K562 (cell line): Measurements from ENCODE around the gene SPDYE4. TPM values are rescaled to one million over a fixed set of nuclear protein-coding genes. Genes with fewer than 3 reads are reported as not detected.

ENCODE experiments used
- ATAC-seq: fragments of 200-7000 bp; cut with Tn5 transposase; 3 replicates; pipeline ENCODE4 v1.9.1; 2020; ENCODE audit warnings: moderate library complexity
- BruUV-seq: library from RNA; stranded (reverse); fragments of 400-500 nt; replicated peaks from 2 replicates; lab custom pipeline; 2021; lab: Mats Ljungman, UMichigan
- CTCF ChIA-PET: fragments of 300-600 bp; formaldehyde crosslinking; extraction: SDS; loops from one replicate; lab custom pipeline; 2021; ENCODE audit warnings: low intra/inter-chr PET ratio; lab: Yijun Ruan, JAX
- POLR2A ChIA-PET: fragments of 300-600, 350-650 bp; sonication (Branson Sonifier 250); formaldehyde crosslinking; extraction: SDS; loops from one replicate; lab custom pipeline; 2021; ENCODE audit warnings: antibody characterized with exemption, inconsistent platforms; lab: Yijun Ruan, JAX
- DNase-seq, 4 experiments: peaks; one replicate each; pipeline versions ENCODE4 v3.0.0 to v3.0.0-alpha.2; 2011 to 2018; ENCODE audit warnings: low spot score in 3 of 4, mixed read lengths in 3 of 4; ENCODE audit errors: extremely low read depth in 1 of 4
- FAIRE-seq: peaks from 2 replicates; lab custom pipeline; 2011; peaks lifted over from hg19 to GRCh38; lab: Jason Lieb, UNC
- H2AFZ ChIP-seq: 2 replicates; pipeline ENCODE4 v1.6.0; 2011; ENCODE audit warnings: low read depth, low read length, control low read depth, inconsistent platforms
- H3K27ac ChIP-seq: fragments of 200-600 bp; 3 replicates; pipeline ENCODE4 v1.8.0; 2011; ENCODE audit warnings: low read depth, mild to moderate bottlenecking, control low read depth, inconsistent platforms, low read length, moderate library complexity, mixed read lengths; ENCODE audit errors: extremely low read depth
- H3K27me3 ChIP-seq, 2 experiments: fragments of 300-600 bp in 1 of 2; 2 replicates in 1 of 2; 3 replicates in 1 of 2; pipeline versions ENCODE4 v1.6.0 to v1.8.0; 2011; ENCODE audit warnings: inconsistent platforms in 2 of 2, low read length in 2 of 2, mild to moderate bottlenecking in 1 of 2, mixed read lengths in 1 of 2, moderate library complexity in 1 of 2; ENCODE audit not compliant: control insufficient read depth in 2 of 2, insufficient read depth in 2 of 2
- H3K36me3 ChIP-seq: fragments of 300-600 bp; 3 replicates; pipeline ENCODE4 v1.8.0; 2011; ENCODE audit warnings: mild to moderate bottlenecking, low read length, inconsistent platforms; ENCODE audit not compliant: control insufficient read depth, insufficient read depth
- H3K4me1 ChIP-seq, 2 experiments: fragments of 200-600 bp in 1 of 2; replicated peaks in 1 of 2; 2 replicates in 1 of 2; 3 replicates in 1 of 2; pipeline versions ENCODE4 v1.5.1 to v1.8.0; 2011; ENCODE audit warnings: inconsistent platforms in 2 of 2, low read length in 2 of 2, mild to moderate bottlenecking in 1 of 2, mixed read lengths in 1 of 2, moderate library complexity in 1 of 2; ENCODE audit not compliant: control insufficient read depth in 2 of 2, insufficient read depth in 2 of 2
- H3K4me2 ChIP-seq: 2 replicates; pipeline ENCODE4 v1.6.1; 2011; ENCODE audit warnings: low read length, control low read depth, inconsistent platforms, mixed read lengths; ENCODE audit not compliant: insufficient read depth
- H3K4me3 ChIP-seq: fragments of 200-600 bp; sonication (generic), shearing (Covaris generic); 2 replicates; pipeline ENCODE4 v1.5.1; 2016; ENCODE audit warnings: control low read depth, inconsistent platforms
- H3K79me2 ChIP-seq: fragments of 200-600 bp; 3 replicates; pipeline ENCODE4 v1.8.0; 2011; ENCODE audit warnings: low read length, inconsistent platforms; ENCODE audit not compliant: control insufficient read depth, insufficient read depth
- H3K9ac ChIP-seq, 2 experiments: 2 replicates each; pipeline versions ENCODE4 v1.6.0 to v1.6.1; 2011; ENCODE audit warnings: low read depth in 2 of 2, low read length in 2 of 2, control low read depth in 1 of 2, inconsistent platforms in 1 of 2, mild to moderate bottlenecking in 1 of 2, mixed read lengths in 1 of 2; ENCODE audit not compliant: insufficient read depth in 1 of 2
- H3K9me1 ChIP-seq: one replicate; pipeline ENCODE4 v1.6.0; 2011; ENCODE audit warnings: inconsistent platforms, mild to moderate bottlenecking, low read length, moderate library complexity; ENCODE audit not compliant: control insufficient read depth, insufficient read depth
- H3K9me3 ChIP-seq: replicated peaks from 2 replicates; pipeline ENCODE4 v1.5.1; 2011; ENCODE audit warnings: low read depth, low read length, inconsistent platforms; ENCODE audit not compliant: control insufficient read depth, insufficient read depth
- H4K20me1 ChIP-seq: replicated peaks from 2 replicates; pipeline ENCODE4 v1.6.1; 2011; ENCODE audit warnings: low read length, inconsistent platforms, mixed read lengths; ENCODE audit not compliant: control insufficient read depth, insufficient read depth
- BRF1 ChIP-seq: IDR thresholded peaks from 3 replicates; pipeline ENCODE4 v1.6.1; 2011; ENCODE audit warnings: borderline replicate concordance, mild to moderate bottlenecking; ENCODE audit not compliant: insufficient read length; ENCODE audit errors: extremely low read depth
- CGGBP1 ChIP-seq: fragments of 250-450 bp; sonication (Bioruptor Pico); IDR thresholded peaks from 2 replicates; pipeline ENCODE4 v1.9.0; 2021; ENCODE audit warnings: mild to moderate bottlenecking
- HINFP ChIP-seq: fragments of 450-650 bp; conservative IDR thresholded peaks from 2 replicates; pipeline ENCODE4 v1.6.1; 2016; ENCODE audit warnings: missing genetic modification characterization, low read depth, mild to moderate bottlenecking, control low read depth, missing compliant biosample characterization
- HMG20B ChIP-seq: fragments of 250-450 bp; sonication (Bioruptor Pico); IDR thresholded peaks from 2 replicates; pipeline ENCODE4 v1.5.0; 2021; ENCODE audit warnings: mild to moderate bottlenecking
- MAFF ChIP-seq: IDR thresholded peaks from 2 replicates; pipeline ENCODE4 v1.6.1; 2012; ENCODE audit warnings: low read length, improper control_type of control experiment
- MAX ChIP-seq: sonication (generic); formaldehyde crosslinking; IDR thresholded peaks from 2 replicates; pipeline ENCODE4 v1.9.0; 2022; ENCODE audit warnings: mild to moderate bottlenecking, missing genetic modification reagents
- NFIC ChIP-seq: fragments of 450-650 bp; IDR thresholded peaks from 2 replicates; pipeline ENCODE4 v1.6.1; 2017; ENCODE audit warnings: mild to moderate bottlenecking, inconsistent platforms
- NONO ChIP-seq, 2 experiments: fragments of 200-400 bp in 1 of 2; fragments of 450-650 bp in 1 of 2; formaldehyde crosslinking in 1 of 2; IDR thresholded peaks; 2 replicates each; pipeline ENCODE4 v1.6.1; 2017; ENCODE audit warnings: low read depth in 2 of 2, mild to moderate bottlenecking in 2 of 2, moderate library complexity in 2 of 2, low read length in 1 of 2
- POLR2G ChIP-seq: fragments of 200-400 bp; formaldehyde crosslinking; IDR thresholded peaks from 2 replicates; pipeline ENCODE4 v1.6.1; 2017; ENCODE audit warnings: low read depth, mild to moderate bottlenecking, antibody characterized with exemption, low read length, moderate library complexity
- RAD51 ChIP-seq: fragments of 450-650 bp; IDR thresholded peaks from 2 replicates; pipeline ENCODE4 v1.7.1; 2016; ENCODE audit warnings: low read depth, mild to moderate bottlenecking, borderline replicate concordance
- SNIP1 ChIP-seq: fragments of 450-650 bp; IDR thresholded peaks from 2 replicates; pipeline ENCODE4 v1.7.1; 2017; ENCODE audit warnings: low read depth, mild to moderate bottlenecking
- TAF7 ChIP-seq: fragments of 450-650 bp; IDR thresholded peaks from 2 replicates; pipeline ENCODE4 v1.6.1; 2016; ENCODE audit warnings: missing genetic modification characterization, missing compliant biosample characterization
- ZC3H4 ChIP-seq: sonication (generic); formaldehyde crosslinking; IDR thresholded peaks from 2 replicates; pipeline ENCODE4 v1.9.0; 2021; ENCODE audit warnings: missing genetic modification reagents, borderline replicate concordance
- ZNF347 ChIP-seq: fragments of 450-650 bp; formaldehyde crosslinking; IDR thresholded peaks from 2 replicates; pipeline ENCODE4 v1.4.0; 2020; ENCODE audit warnings: low read depth, mild to moderate bottlenecking, moderate library complexity
- ZNF717 ChIP-seq: fragments of 250-450 bp; sonication (Bioruptor Pico); IDR thresholded peaks from 2 replicates; pipeline ENCODE4 v1.5.0; 2021
- WGBS: fragments of 100-300 bp; shearing (Covaris generic); methylation state at CpG from one replicate; pipeline ENCODE4 v1.1.6; 2016; ENCODE audit warnings: low coverage, mixed read lengths; ENCODE audit not compliant: insufficient coverage; ENCODE audit errors: missing lambda C conversion rate; 5-methylcytosine and 5-hydroxymethylcytosine counted together
- in situ Hi-C: fragments of 300-500 bp; cut with MboI; formaldehyde crosslinking; loops from 4 replicates; pipeline ENCODE4 v1.15.0; 2018; ENCODE audit warnings: inconsistent platforms, mixed read lengths
- intact Hi-C: fragments of 100-400 bp; cut with micrococcal nuclease; formaldehyde crosslinking; loops from 2 replicates; pipeline ENCODE4 v1.14.2; 2022
- polyA plus RNA-seq, 8 experiments: library from polyadenylated mRNA; depleted of rRNA in 4 of 8; stranded (reverse) in 5 of 8; unstranded in 3 of 8; fragments of >200 nt; fragmentation: Nextera tagmentation in 2 of 8; fragmentation: Illumina TruSeq in 1 of 8; extraction: Ambion mirVana in 2 of 8; extraction: Trizol in 1 of 8; gene quantifications; 2 replicates each; pipeline versions ENCODE4 v1.2.1 to v1.2.3, GENCODE V29; 2011 to 2014; ENCODE audit warnings: inconsistent platforms in 1 of 8, missing spikeins in 1 of 8
- total RNA-seq, 7 experiments: library from RNA; depleted of rRNA in 6 of 7; stranded (reverse); fragments of >200 nt in 6 of 7; fragmentation: Illumina TruSeq in 2 of 7; extraction: Trizol in 2 of 7; gene quantifications; 2 replicates each; pipeline versions ENCODE4 v1.2.1 to v1.2.3, GENCODE V29; 2011 to 2021; ENCODE audit warnings: low replicate concordance in 1 of 7

Gene SPDYE4
- total and polyA plus RNA-seq, 9 of the 15 experiments (the other 6 are each of a cell fraction or from before 2014, with no cell fraction given), result not detected

- no TSS peak for BruUV-seq
- H3K36me3 ChIP-seq, result no peaks in the 10 kb centered on the region
- FAIRE-seq (no peak), ATAC-seq (no peak), DNase-seq (no peak)
- no peaks in the 10 kb centered on the region for H3K9me1 ChIP-seq
- ChIA-PET POLR2A (no interaction called here), CTCF (no interaction called here)
- in situ Hi-C loops (loop anchor here (25.0 kb wide), 1 partner anchor 730 kb away; no protein-coding TSS in a partner anchor), intact Hi-C loops (no loop called here)
- no peak overlapping the region for H2AFZ ChIP-seq
- H3K79me2 ChIP-seq, result no peaks in the 10 kb centered on the region
- 7% methylated on average over 3 of the region's 6 CpGs for WGBS
- TF ChIP-seq BRF1 (no peak), HINFP (tag) (no peak), NONO (IDR thresholded peaks at IDR 0.05; ENCODE audit: low read depth in 2 of 2, low read length in 1 of 2) (no peak), ZNF717 (CRISPR knock-in tag) (no peak), SNIP1 (no peak), ZNF347 (CRISPR knock-in tag) (no peak), TAF7 (tag) (no peak), RAD51 (no peak), NFIC (no peak), ZC3H4 (CRISPR knock-in tag) (no peak), MAX (no peak), POLR2G (no peak), MAFF (no peak), CGGBP1 (no peak), HMG20B (CRISPR knock-in tag) (no peak)
- no peak overlapping the region for H3K4me3 ChIP-seq
- no peaks in the 10 kb centered on the region for H3K4me1 ChIP-seq
- H3K9ac ChIP-seq, result no peak overlapping the region
- H3K27me3 ChIP-seq, result peaks cover 11 to 19% of the 10 kb centered on the region in 2 experiments; a peak in 4 of 5 replicates
- no peaks in the 10 kb centered on the region for H4K20me1 ChIP-seq
- no peaks in the 10 kb centered on the region for H3K9me3 ChIP-seq
- no peak overlapping the region for H3K4me2 ChIP-seq
- no peak overlapping the region for H3K27ac ChIP-seq
Measured at GRCh38 chr17:8792646-8793045, 34.3 kb upstream of the SPDYE4 start.
